ENCODE data around the gene KITLG.

DNA sequence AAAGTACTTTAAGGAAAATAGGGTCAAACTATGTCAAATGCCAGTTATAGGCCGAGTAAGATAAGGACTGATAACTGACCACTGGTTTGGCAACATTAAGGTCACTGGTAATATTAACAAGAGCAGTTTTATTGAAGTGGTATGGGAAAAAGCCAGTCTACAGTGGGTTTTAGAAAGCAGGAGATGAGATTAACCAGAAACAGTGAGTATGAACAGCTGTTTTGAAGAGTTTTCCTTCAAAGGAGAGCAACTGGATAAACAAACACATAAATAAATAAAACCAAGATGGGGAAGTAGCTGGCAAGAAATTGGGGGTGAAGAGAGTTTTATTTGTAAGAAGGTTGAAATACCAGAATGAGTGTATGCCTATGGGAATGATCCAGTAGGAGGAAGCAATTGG, 30.3 kb downstream of the KITLG start:
- TF ChIP-seq, protein P1, sequence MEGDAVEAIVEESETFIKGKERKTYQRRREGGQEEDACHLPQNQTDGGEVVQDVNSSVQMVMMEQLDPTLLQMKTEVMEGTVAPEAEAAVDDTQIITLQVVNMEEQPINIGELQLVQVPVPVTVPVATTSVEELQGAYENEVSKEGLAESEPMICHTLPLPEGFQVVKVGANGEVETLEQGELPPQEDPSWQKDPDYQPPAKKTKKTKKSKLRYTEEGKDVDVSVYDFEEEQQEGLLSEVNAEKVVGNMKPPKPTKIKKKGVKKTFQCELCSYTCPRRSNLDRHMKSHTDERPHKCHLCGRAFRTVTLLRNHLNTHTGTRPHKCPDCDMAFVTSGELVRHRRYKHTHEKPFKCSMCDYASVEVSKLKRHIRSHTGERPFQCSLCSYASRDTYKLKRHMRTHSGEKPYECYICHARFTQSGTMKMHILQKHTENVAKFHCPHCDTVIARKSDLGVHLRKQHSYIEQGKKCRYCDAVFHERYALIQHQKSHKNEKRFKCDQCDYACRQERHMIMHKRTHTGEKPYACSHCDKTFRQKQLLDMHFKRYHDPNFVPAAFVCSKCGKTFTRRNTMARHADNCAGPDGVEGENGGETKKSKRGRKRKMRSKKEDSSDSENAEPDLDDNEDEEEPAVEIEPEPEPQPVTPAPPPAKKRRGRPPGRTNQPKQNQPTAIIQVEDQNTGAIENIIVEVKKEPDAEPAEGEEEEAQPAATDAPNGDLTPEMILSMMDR (conservative IDR thresholded peaks at IDR 0.05; ENCODE audit: low read depth, low read length): no peak
- TF ChIP-seq EZH2 (IDR thresholded peaks at IDR 0.05; ENCODE audit: low read length, unreplicated experiment): no peak
- no peak for TF ChIP-seq EZH2phosphoT487 (IDR thresholded peaks at IDR 0.05; ENCODE audit: borderline replicate concordance, low read length)

Data from PC-3 (cell line).